ENCODE results near the gene DNAH8.

The DNAH8 gene

DNA sequence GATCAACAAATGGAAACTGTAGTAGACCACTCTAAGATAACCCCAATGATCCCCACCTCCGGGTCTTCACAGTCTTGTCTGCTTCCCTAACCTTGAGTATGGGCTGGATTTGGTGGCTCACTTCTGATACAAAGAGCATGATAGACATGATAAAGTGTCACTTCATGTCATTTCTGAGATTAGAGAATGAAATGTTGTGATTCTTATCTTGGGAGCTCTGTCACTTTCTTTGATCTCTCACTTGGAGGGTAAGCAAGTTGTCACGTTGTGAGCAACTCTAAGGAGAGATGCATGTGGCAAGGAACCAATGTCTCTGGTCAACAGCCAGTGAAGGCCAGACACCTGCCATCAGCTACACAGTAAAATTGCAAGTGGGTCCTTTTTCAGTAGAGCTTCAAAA, 9.2 kb upstream of the DNAH8 start:
- TF ChIP-seq, protein P1, sequence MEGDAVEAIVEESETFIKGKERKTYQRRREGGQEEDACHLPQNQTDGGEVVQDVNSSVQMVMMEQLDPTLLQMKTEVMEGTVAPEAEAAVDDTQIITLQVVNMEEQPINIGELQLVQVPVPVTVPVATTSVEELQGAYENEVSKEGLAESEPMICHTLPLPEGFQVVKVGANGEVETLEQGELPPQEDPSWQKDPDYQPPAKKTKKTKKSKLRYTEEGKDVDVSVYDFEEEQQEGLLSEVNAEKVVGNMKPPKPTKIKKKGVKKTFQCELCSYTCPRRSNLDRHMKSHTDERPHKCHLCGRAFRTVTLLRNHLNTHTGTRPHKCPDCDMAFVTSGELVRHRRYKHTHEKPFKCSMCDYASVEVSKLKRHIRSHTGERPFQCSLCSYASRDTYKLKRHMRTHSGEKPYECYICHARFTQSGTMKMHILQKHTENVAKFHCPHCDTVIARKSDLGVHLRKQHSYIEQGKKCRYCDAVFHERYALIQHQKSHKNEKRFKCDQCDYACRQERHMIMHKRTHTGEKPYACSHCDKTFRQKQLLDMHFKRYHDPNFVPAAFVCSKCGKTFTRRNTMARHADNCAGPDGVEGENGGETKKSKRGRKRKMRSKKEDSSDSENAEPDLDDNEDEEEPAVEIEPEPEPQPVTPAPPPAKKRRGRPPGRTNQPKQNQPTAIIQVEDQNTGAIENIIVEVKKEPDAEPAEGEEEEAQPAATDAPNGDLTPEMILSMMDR (IDR thresholded peaks at IDR 0.05), result no peak

DNA sequence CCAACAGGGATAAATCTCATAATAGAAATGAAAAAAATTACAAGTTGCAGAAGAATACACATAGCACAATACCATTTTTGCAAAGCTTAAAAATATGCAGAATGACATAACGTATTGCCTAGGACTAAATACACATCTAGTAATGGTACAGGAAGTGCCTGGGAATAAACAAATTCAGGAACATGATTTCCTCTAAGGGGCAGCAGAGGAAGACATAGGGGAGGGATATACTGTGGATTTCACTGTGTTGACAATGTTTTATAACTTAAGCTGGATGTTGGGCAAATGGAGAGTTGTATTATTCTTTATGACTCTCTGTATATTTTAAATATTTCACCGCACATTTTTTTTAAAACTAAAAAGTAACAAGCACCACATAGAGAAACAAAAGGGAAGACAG, 6.6 kb upstream of the DNAH8 start:
- TF ChIP-seq, protein P1 (IDR thresholded peaks at IDR 0.05), result peak; percentile 12; the same call in 1 of the 2 replicates

- TF ChIP-seq, protein P1 (IDR thresholded peaks at IDR 0.05), result no peak
Observed at GRCh38 chr6:38713812-38714211, 1.3 kb upstream of the DNAH8 start.

DNA sequence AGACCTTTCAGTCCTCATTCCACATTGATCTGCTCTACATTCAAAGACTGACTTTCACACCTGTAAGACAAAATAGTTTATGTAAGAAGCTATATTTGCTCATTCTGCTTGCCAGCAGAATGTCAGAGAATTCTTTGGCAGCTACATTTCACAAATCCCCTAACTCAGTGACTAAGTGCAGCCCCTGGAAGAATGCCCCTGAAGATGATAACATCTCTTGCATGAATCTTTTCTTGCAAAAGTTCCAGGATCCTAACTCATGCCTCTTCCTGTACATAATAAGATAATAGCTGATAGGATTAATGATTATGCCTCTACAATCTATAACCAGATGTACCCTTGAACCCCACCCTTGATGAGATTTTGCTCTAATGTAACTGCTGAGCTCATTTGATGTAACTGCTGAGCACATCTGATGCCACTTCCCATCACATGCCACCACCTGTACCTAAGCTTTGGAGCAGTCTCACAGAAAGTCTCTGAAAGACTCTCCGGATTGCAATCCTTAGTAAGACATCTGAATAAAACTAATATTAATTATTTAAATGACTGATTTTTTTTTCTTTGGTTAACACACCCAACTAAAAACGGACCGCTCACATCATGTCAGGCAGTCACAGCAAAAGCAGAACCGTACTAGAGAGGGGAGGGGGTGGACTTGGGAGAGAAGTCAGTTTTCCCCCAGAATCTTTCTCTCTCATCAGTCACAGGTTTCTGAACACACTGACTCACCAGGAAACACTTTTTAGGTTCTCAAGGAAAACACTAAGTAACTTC, 684 bp upstream of the DNAH8 start:
- TF ChIP-seq, protein P1 (IDR thresholded peaks at IDR 0.05), result no peak

- TF ChIP-seq, protein P1 (IDR thresholded peaks at IDR 0.05), result no peak
Observed at GRCh38 chr6:38716825-38717224, 1.7 kb downstream of the DNAH8 start.

GRCh38 chr6:38719358-38719757, 4.2 kb downstream of the DNAH8 start:
- TF ChIP-seq, protein P1 (IDR thresholded peaks at IDR 0.05), result no peak

- TF ChIP-seq, protein P1 (IDR thresholded peaks at IDR 0.05), result no peak; the same call in 1 of the 2 replicates
Observed at GRCh38 chr6:38720295-38720694, 5.2 kb downstream of the DNAH8 start.
